Stimulated activated naive CD8-positive, alpha-beta T cell treated with anti-CD3 and anti-CD28 coated beads, Interleukin-15, Interleukin-2, amounts not matched to agents 100 ng/mL and 50 ng/mL, for 24 hours (primary cell): Measurements from ENCODE around the gene KIAA0753.

Source experiments
- H3K27ac Mint-ChIP-seq: one replicate; pipeline ENCODE4 v1.8.0; 2021; ENCODE audit warnings: mild to moderate bottlenecking, mixed read lengths
- H3K27me3 Mint-ChIP-seq: one replicate; pipeline ENCODE4 v1.8.0; 2021; ENCODE audit warnings: mixed read lengths
- H3K36me3 Mint-ChIP-seq: one replicate; pipeline ENCODE4 v1.8.0; 2021; ENCODE audit warnings: low read depth, mixed read lengths
- H3K4me1 Mint-ChIP-seq: one replicate; pipeline ENCODE4 v1.8.0; 2021; ENCODE audit warnings: low read depth, mixed read lengths
- H3K4me3 Mint-ChIP-seq: one replicate; pipeline ENCODE4 v1.8.0; 2021; ENCODE audit warnings: mild to moderate bottlenecking, mixed read lengths
- H3K9me3 Mint-ChIP-seq: one replicate; pipeline ENCODE4 v1.8.0; 2021; ENCODE audit warnings: mixed read lengths

Gene KIAA0753

GRCh38 chr17:6639014-6639585 lies 1.4 kb downstream of the KIAA0753 start:
- Mint-ChIP-seq H3K27me3 (no peaks in the 10 kb centered on the region), H3K9me3 (no peaks in the 10 kb centered on the region), H3K4me3 (peak overlapping the region; percentile 99), H3K4me1 (peaks cover 53% of the 10 kb centered on the region), H3K27ac (no peak overlapping the region), H3K36me3 (peaks cover 36% of the 10 kb centered on the region)

GRCh38 chr17:6638046-6638908 lies 2.2 kb downstream of the KIAA0753 start:
- no peaks in the 10 kb centered on the region for H3K9me3 Mint-ChIP-seq
- H3K4me3 Mint-ChIP-seq, result no peak overlapping the region
- no peaks in the 10 kb centered on the region for H3K27me3 Mint-ChIP-seq
- peaks cover 45% of the 10 kb centered on the region for H3K4me1 Mint-ChIP-seq
- peaks cover 35% of the 10 kb centered on the region for H3K36me3 Mint-ChIP-seq
- H3K27ac Mint-ChIP-seq, result peak overlapping the region; percentile 45

DNA sequence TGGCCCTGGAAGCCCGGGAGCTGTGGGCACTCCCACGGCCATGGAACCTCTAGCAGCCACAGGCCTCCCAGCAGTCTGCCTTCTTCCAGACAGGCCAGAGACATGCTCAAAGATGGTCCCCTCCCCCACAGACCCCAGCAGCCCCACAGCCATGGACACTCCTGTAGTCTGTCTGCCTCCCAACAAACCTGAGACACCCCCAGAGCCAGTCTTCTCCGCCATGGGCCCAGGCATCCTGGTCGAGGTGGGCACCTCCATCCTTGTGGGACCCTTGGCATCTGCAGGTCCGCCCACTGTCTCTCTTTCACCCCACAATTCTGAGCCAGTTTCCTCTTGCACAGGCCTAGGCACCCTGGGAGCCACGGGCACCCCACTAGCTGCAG lies 3.1 kb downstream of the KIAA0753 start:
- no peak overlapping the region for H3K27ac Mint-ChIP-seq
- H3K9me3 Mint-ChIP-seq, result no peaks in the 10 kb centered on the region
- H3K4me1 Mint-ChIP-seq, result peaks cover 37% of the 10 kb centered on the region
- H3K4me3 Mint-ChIP-seq, result no peak overlapping the region
- H3K36me3 Mint-ChIP-seq, result peaks cover 35% of the 10 kb centered on the region
- H3K27me3 Mint-ChIP-seq, result no peaks in the 10 kb centered on the region

DNA sequence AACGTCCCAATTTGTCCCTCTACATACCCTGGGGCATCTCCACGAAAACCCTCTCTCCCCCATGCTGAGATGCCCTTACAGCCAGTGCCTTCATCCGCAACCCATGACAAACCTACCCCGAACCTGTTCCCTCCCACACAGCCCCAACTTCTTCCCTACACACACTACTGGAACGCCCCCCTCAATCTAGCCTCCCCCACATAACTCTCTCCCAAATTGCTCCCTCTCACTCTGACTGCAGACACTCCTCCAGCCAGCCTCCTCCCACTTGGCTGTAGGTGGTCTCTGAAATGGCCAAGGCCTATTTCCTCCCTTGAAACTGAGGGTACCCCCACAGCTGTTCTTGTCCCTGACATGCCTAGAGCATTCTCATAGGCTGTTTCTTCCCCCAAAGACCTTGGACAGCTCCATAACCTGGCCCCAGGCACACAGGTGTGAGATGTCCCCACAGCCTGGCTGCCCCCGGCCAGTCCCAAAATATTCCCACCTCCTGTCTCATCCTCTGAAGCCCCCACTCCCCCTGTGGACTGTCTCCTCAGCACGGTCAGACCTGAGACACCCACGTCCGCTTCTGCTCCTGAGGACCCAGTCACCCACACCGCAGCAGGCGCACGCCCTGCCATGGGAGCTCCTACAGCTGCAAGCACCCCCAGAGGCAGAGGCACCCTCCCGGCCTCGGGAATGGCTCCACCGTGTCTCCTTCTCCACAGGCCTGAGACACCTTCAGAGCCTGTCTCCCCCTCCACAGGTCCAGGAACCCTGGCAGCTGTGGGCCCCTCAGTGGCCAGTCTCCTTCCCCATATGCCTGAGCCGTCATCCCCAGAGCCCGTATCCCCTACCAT lies 3.7 kb downstream of the KIAA0753 start:
- Mint-ChIP-seq H3K27ac (no peak overlapping the region), H3K9me3 (no peaks in the 10 kb centered on the region), H3K4me1 (peaks cover 30% of the 10 kb centered on the region), H3K27me3 (no peaks in the 10 kb centered on the region), H3K4me3 (no peak overlapping the region), H3K36me3 (peaks cover 36% of the 10 kb centered on the region)

DNA sequence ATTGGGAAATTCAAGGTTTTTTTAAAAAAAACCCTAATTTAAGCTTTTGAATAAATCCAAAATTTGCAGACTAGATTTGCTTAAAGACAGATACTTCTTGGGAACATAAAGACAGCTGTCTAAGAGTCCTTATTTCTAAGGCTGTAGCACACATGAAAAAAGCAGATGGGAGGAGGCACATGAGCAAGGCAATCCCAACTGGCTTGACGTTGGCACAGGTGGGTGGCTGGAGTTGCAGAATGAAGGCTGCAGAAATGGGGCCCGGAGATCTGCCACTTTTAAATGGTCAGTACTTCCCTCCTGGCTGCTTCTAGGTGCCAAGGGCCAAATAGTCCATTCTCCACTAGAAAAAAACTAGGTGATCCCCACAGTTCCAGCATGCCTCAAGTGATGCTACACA lies 4.4 kb downstream of the KIAA0753 start:
- no peak overlapping the region for H3K27ac Mint-ChIP-seq
- H3K9me3 Mint-ChIP-seq, result no peaks in the 10 kb centered on the region
- H3K36me3 Mint-ChIP-seq, result peaks cover 38% of the 10 kb centered on the region
- H3K4me1 Mint-ChIP-seq, result peaks cover 26% of the 10 kb centered on the region
- no peak overlapping the region for H3K4me3 Mint-ChIP-seq
- H3K27me3 Mint-ChIP-seq, result no peaks in the 10 kb centered on the region

DNA sequence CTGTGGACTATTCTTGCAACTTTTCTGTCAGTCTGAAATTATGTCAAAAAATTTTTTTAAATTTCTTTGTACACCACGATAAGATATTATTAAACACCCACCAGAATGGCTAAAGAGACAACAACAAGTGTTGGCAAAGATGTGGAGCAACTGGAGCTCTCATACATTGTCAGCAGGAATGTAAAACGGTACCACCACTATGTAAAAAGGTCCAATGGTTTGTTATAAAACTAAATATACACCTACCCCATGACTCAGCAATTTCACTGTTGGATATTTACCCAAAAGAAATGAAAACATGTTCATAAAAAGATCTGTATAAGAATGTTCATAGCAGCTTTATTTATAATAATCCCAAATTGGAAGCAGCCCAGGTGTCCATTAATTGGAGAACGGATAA lies 7.2 kb downstream of the KIAA0753 start:
- Mint-ChIP-seq H3K4me3 (no peak overlapping the region), H3K27ac (no peak overlapping the region), H3K4me1 (peaks cover 7% of the 10 kb centered on the region), H3K9me3 (no peaks in the 10 kb centered on the region), H3K36me3 (peaks cover 61% of the 10 kb centered on the region), H3K27me3 (no peaks in the 10 kb centered on the region)

- H3K4me3 Mint-ChIP-seq, result no peak overlapping the region
- H3K27me3 Mint-ChIP-seq, result no peaks in the 10 kb centered on the region
- H3K27ac Mint-ChIP-seq, result no peak overlapping the region
- H3K9me3 Mint-ChIP-seq, result no peaks in the 10 kb centered on the region
- peaks cover 69% of the 10 kb centered on the region for H3K36me3 Mint-ChIP-seq
- no peaks in the 10 kb centered on the region for H3K4me1 Mint-ChIP-seq
These were observed 8.0 kb downstream of the KIAA0753 start for GRCh38 chr17:6632530-6632929.

GRCh38 chr17:6630390-6630789 lies 10.1 kb downstream of the KIAA0753 start:
- H3K4me3 Mint-ChIP-seq, result no peak overlapping the region
- no peaks in the 10 kb centered on the region for H3K9me3 Mint-ChIP-seq
- no peaks in the 10 kb centered on the region for H3K27me3 Mint-ChIP-seq
- H3K36me3 Mint-ChIP-seq, result peaks cover 80% of the 10 kb centered on the region
- no peaks in the 10 kb centered on the region for H3K4me1 Mint-ChIP-seq
- no peak overlapping the region for H3K27ac Mint-ChIP-seq

GRCh38 chr17:6627019-6627418 lies 13.5 kb downstream of the KIAA0753 start:
- Mint-ChIP-seq H3K4me3 (no peak overlapping the region), H3K9me3 (no peaks in the 10 kb centered on the region), H3K4me1 (no peaks in the 10 kb centered on the region), H3K27me3 (no peaks in the 10 kb centered on the region), H3K27ac (no peak overlapping the region), H3K36me3 (peaks cover 73% of the 10 kb centered on the region)

- Mint-ChIP-seq H3K9me3 (no peaks in the 10 kb centered on the region), H3K36me3 (peaks cover 75% of the 10 kb centered on the region), H3K4me3 (no peak overlapping the region), H3K4me1 (no peaks in the 10 kb centered on the region), H3K27me3 (no peaks in the 10 kb centered on the region), H3K27ac (no peak overlapping the region)
These were observed 13.9 kb downstream of the KIAA0753 start for GRCh38 chr17:6626616-6627015.

- H3K27me3 Mint-ChIP-seq, result no peaks in the 10 kb centered on the region
- H3K36me3 Mint-ChIP-seq, result peaks cover 66% of the 10 kb centered on the region
- no peaks in the 10 kb centered on the region for H3K4me1 Mint-ChIP-seq
- no peak overlapping the region for H3K4me3 Mint-ChIP-seq
- no peaks in the 10 kb centered on the region for H3K9me3 Mint-ChIP-seq
- H3K27ac Mint-ChIP-seq, result no peak overlapping the region
These were observed 16.6 kb downstream of the KIAA0753 start for GRCh38 chr17:6623941-6624340.

GRCh38 chr17:6611231-6611630 lies 29.3 kb downstream of the KIAA0753 start:
- Mint-ChIP-seq H3K27ac (no peak overlapping the region), H3K36me3 (peaks cover 59% of the 10 kb centered on the region), H3K9me3 (no peaks in the 10 kb centered on the region), H3K4me1 (peaks cover 6% of the 10 kb centered on the region), H3K27me3 (no peaks in the 10 kb centered on the region), H3K4me3 (no peak overlapping the region)

- Mint-ChIP-seq H3K9me3 (no peaks in the 10 kb centered on the region), H3K36me3 (peaks cover 63% of the 10 kb centered on the region), H3K27ac (no peak overlapping the region), H3K27me3 (no peaks in the 10 kb centered on the region), H3K4me1 (peaks cover 6% of the 10 kb centered on the region), H3K4me3 (no peak overlapping the region)
These were observed 30.5 kb downstream of the KIAA0753 start for GRCh38 chr17:6610011-6610410.

DNA sequence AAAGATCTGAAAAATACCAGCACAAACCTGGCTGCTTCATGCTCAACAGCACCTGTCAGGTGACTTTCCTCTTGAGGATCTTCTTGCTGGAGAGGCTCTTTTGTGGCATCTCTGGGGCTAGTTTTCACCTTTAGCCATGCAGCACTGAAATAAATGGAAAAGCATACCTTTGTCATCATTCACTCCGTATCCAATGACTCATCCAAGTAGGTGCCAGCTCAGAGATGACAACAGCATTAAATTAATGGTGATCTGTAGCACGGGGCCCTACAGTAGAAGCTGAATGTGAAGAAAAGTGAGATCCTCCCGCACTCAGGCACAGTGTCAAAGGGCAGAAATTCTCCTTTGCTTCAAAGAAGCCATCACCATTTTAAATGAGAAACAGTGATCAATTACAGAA lies 32.2 kb downstream of the KIAA0753 start:
- Mint-ChIP-seq H3K4me1 (peaks cover 6% of the 10 kb centered on the region), H3K27ac (no peak overlapping the region), H3K4me3 (no peak overlapping the region), H3K9me3 (no peaks in the 10 kb centered on the region), H3K36me3 (peaks cover 63% of the 10 kb centered on the region), H3K27me3 (no peaks in the 10 kb centered on the region)

DNA sequence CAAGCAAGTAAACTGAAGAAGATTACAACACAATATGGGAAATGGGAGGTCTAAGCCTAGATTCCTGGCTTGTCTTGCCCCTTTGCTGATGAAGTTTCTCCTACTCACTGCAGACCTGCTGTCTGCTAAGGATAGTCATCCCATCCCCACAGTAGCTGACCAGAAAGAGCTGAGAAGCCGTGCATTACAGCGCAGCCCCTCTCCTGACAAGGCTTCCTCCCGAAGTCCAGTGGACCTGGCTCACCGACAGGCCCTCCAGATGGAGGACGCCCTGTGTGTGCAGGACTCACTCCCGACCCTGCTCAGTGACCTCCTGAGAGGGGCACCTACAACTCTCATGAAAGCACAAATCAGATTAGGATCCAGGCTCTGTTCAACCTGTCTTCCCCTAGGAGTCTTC lies 35.4 kb downstream of the KIAA0753 start:
- Mint-ChIP-seq H3K4me1 (peaks cover 6% of the 10 kb centered on the region), H3K27me3 (no peaks in the 10 kb centered on the region), H3K4me3 (no peak overlapping the region), H3K27ac (no peak overlapping the region), H3K9me3 (no peaks in the 10 kb centered on the region), H3K36me3 (peaks cover 79% of the 10 kb centered on the region)
